ENCODE results near the gene SLC7A5. TPM values are rescaled to one million over a fixed set of nuclear protein-coding genes. Genes with fewer than 3 reads are reported as not detected.

The SLC7A5 gene
- total and polyA plus RNA-seq, 2 experiments from 2014 or later: 5.4 to 8.2 TPM

GRCh38 chr16:87800497-87800896, 68.8 kb downstream of the SLC7A5 start:
- Histone ChIP-seq H3K4me3 (no peak overlapping the region), H3K36me3 (no peaks in the 10 kb centered on the region), H3K27me3 (no peaks in the 10 kb centered on the region), H3K9me3 (ENCODE audit: low read depth) (no peaks in the 10 kb centered on the region), H3K4me1 (ENCODE audit: low read depth) (no peaks in the 10 kb centered on the region), H3K27ac (no peak overlapping the region)
- no peak for DNase-seq (ENCODE audit: low read depth in 1 of 2, low spot score in 1 of 2)
- no peak for TF ChIP-seq CTCF (IDR thresholded peaks at IDR 0.05; ENCODE audit: low read depth, low read length)

GRCh38 chr16:87795336-87795735, 74.0 kb downstream of the SLC7A5 start:
- H3K4me3 ChIP-seq: no peak overlapping the region
- TF ChIP-seq CTCF (IDR thresholded peaks at IDR 0.05; ENCODE audit: low read depth, low read length): no peak
- H3K4me1 ChIP-seq (ENCODE audit: low read depth): no peaks in the 10 kb centered on the region
- H3K27me3 ChIP-seq: no peaks in the 10 kb centered on the region
- H3K36me3 ChIP-seq: no peaks in the 10 kb centered on the region
- H3K27ac ChIP-seq: no peak overlapping the region
- no peaks in the 10 kb centered on the region for H3K9me3 ChIP-seq (ENCODE audit: low read depth)
- no peak for DNase-seq (ENCODE audit: low read depth in 1 of 2, low spot score in 1 of 2)

DNA sequence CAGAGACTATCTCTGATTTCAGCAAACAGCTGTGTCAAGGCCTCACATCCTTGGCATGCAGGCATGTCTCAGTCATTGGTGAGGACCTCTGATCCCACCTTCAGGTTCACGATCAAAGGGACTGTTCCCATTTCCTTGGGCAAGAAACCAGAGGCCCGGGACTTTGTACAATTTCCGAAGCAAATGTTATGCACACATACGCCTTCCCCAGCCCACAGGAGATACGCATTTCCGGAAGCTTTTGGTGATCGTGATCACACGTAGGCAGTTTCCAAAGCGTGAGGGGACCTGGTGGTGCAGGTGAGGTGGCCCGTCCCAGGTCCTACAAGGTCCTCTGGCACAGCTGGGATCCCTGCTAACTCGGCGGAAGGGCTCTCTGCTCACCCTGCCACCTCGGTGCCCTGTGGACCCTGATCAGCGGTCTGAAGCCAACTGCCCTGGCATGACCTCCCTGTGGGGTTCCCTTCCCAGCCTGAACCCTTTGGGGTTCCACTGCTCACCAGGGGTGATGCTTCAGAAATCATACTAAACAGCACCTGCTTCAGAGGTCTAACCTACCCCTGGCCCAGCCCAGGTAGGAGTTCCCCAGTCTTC, 74.7 kb downstream of the SLC7A5 start:
- TF ChIP-seq CTCF (IDR thresholded peaks at IDR 0.05; ENCODE audit: low read depth, low read length): no peak
- Histone ChIP-seq H3K27me3 (no peaks in the 10 kb centered on the region), H3K27ac (no peak overlapping the region), H3K9me3 (ENCODE audit: low read depth) (no peaks in the 10 kb centered on the region), H3K36me3 (no peaks in the 10 kb centered on the region), H3K4me1 (ENCODE audit: low read depth) (no peaks in the 10 kb centered on the region), H3K4me3 (no peak overlapping the region)
- no peak for DNase-seq (ENCODE audit: low read depth in 1 of 2, low spot score in 1 of 2)

GRCh38 chr16:87792205-87792565, 77.1 kb downstream of the SLC7A5 start:
- H3K36me3 ChIP-seq: no peaks in the 10 kb centered on the region
- H3K27me3 ChIP-seq: no peaks in the 10 kb centered on the region
- H3K4me1 ChIP-seq (ENCODE audit: low read depth): no peaks in the 10 kb centered on the region
- no peak overlapping the region for H3K4me3 ChIP-seq
- no peak for DNase-seq (ENCODE audit: low read depth in 1 of 2, low spot score in 1 of 2)
- H3K9me3 ChIP-seq (ENCODE audit: low read depth): no peaks in the 10 kb centered on the region
- TF ChIP-seq CTCF (IDR thresholded peaks at IDR 0.05; ENCODE audit: low read depth, low read length): no peak
- H3K27ac ChIP-seq: no peak overlapping the region

DNA sequence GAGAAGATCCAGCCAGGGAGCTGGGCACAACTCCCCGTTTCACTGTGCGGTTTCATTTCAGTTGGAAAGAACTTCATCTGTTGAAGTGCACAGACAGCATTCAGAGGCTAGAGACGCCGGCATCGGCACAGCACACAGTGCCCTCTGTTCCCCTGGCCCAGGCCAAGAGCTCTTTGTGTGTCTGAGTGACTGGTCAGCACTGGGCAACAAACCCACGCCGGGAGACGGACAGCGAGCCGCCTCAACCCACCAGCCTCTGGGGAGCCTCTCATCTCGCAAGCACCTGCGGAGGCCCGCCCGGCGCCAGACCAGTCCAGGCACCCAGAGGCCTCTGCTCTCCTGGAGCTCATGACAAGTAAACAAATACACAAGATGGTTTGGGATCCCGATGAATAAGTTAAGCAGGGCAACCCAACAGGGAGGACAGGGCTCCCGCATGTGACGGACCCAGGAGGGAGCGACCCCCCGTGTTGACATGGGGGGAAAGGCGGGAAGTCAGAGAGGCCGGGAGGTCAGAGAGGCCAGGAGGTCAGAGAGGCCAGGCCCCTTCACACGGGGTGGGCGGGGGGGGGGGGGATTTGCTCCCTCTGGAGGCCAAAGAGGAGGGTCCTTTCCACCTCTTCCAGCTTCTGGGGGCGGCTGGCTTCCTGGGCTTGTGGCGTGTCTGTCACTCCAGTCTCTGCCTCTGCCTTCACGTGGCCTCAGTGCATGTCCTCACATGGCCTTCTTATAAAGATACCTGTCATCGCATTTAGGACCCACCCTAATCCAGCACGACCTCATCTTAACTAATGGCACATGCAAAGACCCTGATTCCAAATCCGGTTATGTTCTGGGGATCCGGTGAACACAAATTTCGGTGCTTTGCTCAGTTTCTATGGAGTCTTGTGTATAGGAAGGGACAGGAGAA, 77.8 kb downstream of the SLC7A5 start:
- Histone ChIP-seq H3K36me3 (no peaks in the 10 kb centered on the region), H3K4me3 (no peak overlapping the region), H3K9me3 (ENCODE audit: low read depth) (no peaks in the 10 kb centered on the region), H3K4me1 (ENCODE audit: low read depth) (no peaks in the 10 kb centered on the region), H3K27me3 (no peaks in the 10 kb centered on the region), H3K27ac (no peak overlapping the region)
- no peak for DNase-seq (ENCODE audit: low read depth in 1 of 2, low spot score in 1 of 2)
- no peak for TF ChIP-seq CTCF (IDR thresholded peaks at IDR 0.05; ENCODE audit: low read depth, low read length)
